GM23338 (cell line): ENCODE data around the gene MAP2K5. TPM values are rescaled to one million over a fixed set of nuclear protein-coding genes. Genes with fewer than 3 reads are reported as not detected.

ENCODE experiments used
- ATAC-seq: fragments of 200-7000 bp; cut with Tn5 transposase; 3 replicates; pipeline ENCODE4 v1.9.1; 2020
- DNase-seq: peaks from one replicate; pipeline ENCODE4 v3.0.0-alpha.2; 2015; ENCODE audit warnings: low spot score
- H2AFZ ChIP-seq: fragments of 200-600 bp; sonication (generic); 2 replicates; pipeline ENCODE4 v1.8.0; 2016; ENCODE audit warnings: antibody characterized with exemption, mild to moderate bottlenecking, moderate library complexity
- H3F3A ChIP-seq: fragments of 200-600 bp; sonication (generic); replicated peaks from 2 replicates; pipeline ENCODE4 v1.8.0; 2017; ENCODE audit warnings: antibody characterized with exemption, mixed run types, low read depth
- H3K27ac ChIP-seq: fragments of 200-600 bp; sonication (generic); 2 replicates; pipeline ENCODE4 v1.6.1; 2016; ENCODE audit warnings: low read depth
- H3K27me3 ChIP-seq: fragments of 200-600 bp; sonication (generic); 2 replicates; pipeline ENCODE4 v1.8.0; 2016; ENCODE audit warnings: mild to moderate bottlenecking, mixed run types, moderate library complexity; ENCODE audit not compliant: insufficient read depth
- H3K36me3 ChIP-seq: fragments of 200-600 bp; sonication (generic); 2 replicates; pipeline ENCODE4 v1.8.0; 2016; ENCODE audit warnings: mild to moderate bottlenecking; ENCODE audit not compliant: insufficient read depth
- H3K4me1 ChIP-seq: fragments of 200-600 bp; sonication (generic); 2 replicates; pipeline ENCODE4 v1.8.0; 2016; ENCODE audit warnings: mild to moderate bottlenecking, moderate library complexity; ENCODE audit not compliant: insufficient read depth
- H3K4me2 ChIP-seq: fragments of 200-600 bp; sonication (generic); 2 replicates; pipeline ENCODE4 v1.7.1; 2017; ENCODE audit warnings: mixed run types
- H3K4me3 ChIP-seq: fragments of 200-600 bp; sonication (generic); 2 replicates; pipeline ENCODE4 v1.6.1; 2016; ENCODE audit warnings: mixed run types
- H3K79me2 ChIP-seq: fragments of 200-600 bp; sonication (generic); replicated peaks from 2 replicates; pipeline ENCODE4 v1.8.0; 2017; ENCODE audit warnings: mild to moderate bottlenecking; ENCODE audit not compliant: insufficient read depth
- H3K9me2 ChIP-seq: fragments of 200-600 bp; sonication (generic); 2 replicates; pipeline ENCODE4 v1.8.0; 2017; ENCODE audit not compliant: insufficient read depth
- H4K20me1 ChIP-seq: fragments of 200-600 bp; sonication (generic); replicated peaks from 2 replicates; pipeline ENCODE4 v1.8.0; 2017; ENCODE audit warnings: mild to moderate bottlenecking; ENCODE audit not compliant: insufficient read depth
- H3K27ac Mint-ChIP-seq: 2 replicates; pipeline ENCODE4 v1.8.0; 2020; ENCODE audit warnings: inconsistent platforms, mild to moderate bottlenecking, moderate library complexity, mixed read lengths
- H3K27me3 Mint-ChIP-seq: 3 replicates; pipeline ENCODE4 v1.8.0; 2022; ENCODE audit warnings: low read depth, mild to moderate bottlenecking, moderate library complexity, mixed read lengths, inconsistent platforms; ENCODE audit not compliant: insufficient read depth, poor library complexity
- H3K36me3 Mint-ChIP-seq: 3 replicates; pipeline ENCODE4 v1.8.0; 2021; ENCODE audit warnings: low read depth, mild to moderate bottlenecking, inconsistent platforms, moderate library complexity, mixed read lengths
- H3K4me1 Mint-ChIP-seq: 3 replicates; pipeline ENCODE4 v1.8.0; 2020; ENCODE audit warnings: mild to moderate bottlenecking, inconsistent platforms, mixed read lengths
- H3K4me3 Mint-ChIP-seq: 3 replicates; pipeline ENCODE4 v1.8.0; 2021; ENCODE audit warnings: moderate library complexity, mild to moderate bottlenecking, inconsistent platforms, mixed read lengths
- H3K9me3 Mint-ChIP-seq: 3 replicates; pipeline ENCODE4 v1.8.0; 2020; ENCODE audit warnings: moderate library complexity, mild to moderate bottlenecking, inconsistent platforms, mixed read lengths
- CREB1 ChIP-seq: fragments of 250-450 bp; sonication (Bioruptor Pico); IDR thresholded peaks from 2 replicates; pipeline ENCODE4 v1.5.0; 2020; ENCODE audit warnings: low read depth, mild to moderate bottlenecking, moderate library complexity
- EZH2 ChIP-seq: fragments of 200-600 bp; sonication (generic); IDR thresholded peaks from one replicate; pipeline ENCODE4 v1.8.0; 2017; ENCODE audit warnings: antibody characterized with exemption, mild to moderate bottlenecking, low read depth; ENCODE audit not compliant: unreplicated experiment
- EZH2phosphoT487 ChIP-seq: fragments of 200-600 bp; sonication (generic); IDR thresholded peaks from one replicate; pipeline ENCODE4 v1.8.1; 2018; ENCODE audit warnings: antibody characterized with exemption; ENCODE audit not compliant: unreplicated experiment
- JUNB ChIP-seq: IDR thresholded peaks from one replicate; pipeline ENCODE4 v1.6.1; 2016; ENCODE audit warnings: antibody characterized with exemption; ENCODE audit not compliant: unreplicated experiment
- NANOG ChIP-seq: IDR thresholded peaks from 2 replicates; pipeline ENCODE4 v1.6.1; 2016; ENCODE audit warnings: antibody characterized with exemption, borderline replicate concordance
- POLR2AphosphoS5 ChIP-seq: IDR thresholded peaks from 2 replicates; pipeline ENCODE4 v1.6.1; 2016; ENCODE audit warnings: antibody characterized with exemption, low read depth
- STAT1 ChIP-seq: IDR thresholded peaks from one replicate; pipeline ENCODE4 v1.6.1; 2016; ENCODE audit warnings: antibody characterized with exemption; ENCODE audit not compliant: unreplicated experiment
- ZNF114 ChIP-seq: fragments of 250-450 bp; sonication (Bioruptor Pico); IDR thresholded peaks from 2 replicates; pipeline ENCODE4 v1.5.0; 2020; ENCODE audit warnings: mild to moderate bottlenecking, moderate library complexity
- ZNF331 ChIP-seq: fragments of 250-450 bp; sonication (Bioruptor Pico); IDR thresholded peaks from 2 replicates; pipeline ENCODE4 v1.5.0; 2020; ENCODE audit warnings: low read depth, mild to moderate bottlenecking, moderate library complexity
- polyA plus RNA-seq: library from polyadenylated mRNA; unstranded; fragments of >200 nt; fragmentation: Nextera tagmentation; extraction: Ambion mirVana; gene quantifications from 2 replicates; pipeline ENCODE4 v1.2.1, GENCODE V29; 2016
- total RNA-seq: library from RNA; depleted of rRNA; stranded (reverse); fragments of >200 nt; shearing (Covaris generic); gene quantifications from 2 replicates; pipeline ENCODE4 v1.2.3, GENCODE V29; 2014
- TF ChIP-seq, protein P1 (sequence below): IDR thresholded peaks from 2 replicates; pipeline ENCODE4 v1.6.1; 2016; ENCODE audit warnings: antibody characterized with exemption
- TF ChIP-seq, protein P2 (sequence below): fragments of 250-450 bp; sonication (Bioruptor Pico); IDR thresholded peaks from 2 replicates; pipeline ENCODE4 v1.5.0; 2020; ENCODE audit warnings: mild to moderate bottlenecking, moderate library complexity
- TF ChIP-seq, protein P3 (sequence below): IDR thresholded peaks from one replicate; pipeline ENCODE4 v1.6.1; 2018; ENCODE audit warnings: antibody characterized with exemption; ENCODE audit not compliant: unreplicated experiment
- TF ChIP-seq, protein P4 (sequence below), 2 experiments: fragments of 200-600 bp in 1 of 2; sonication (generic) in 1 of 2; conservative IDR thresholded peaks; 2 replicates each; pipeline versions ENCODE4 v1.5.1 to v1.6.1; 2016 to 2017; ENCODE audit warnings: antibody characterized with exemption in 2 of 2, low read depth in 2 of 2, mild to moderate bottlenecking in 2 of 2, moderate library complexity in 1 of 2

The MAP2K5 gene
- total and polyA plus RNA-seq, 2 experiments from 2014 or later, result 6.5 to 13.6 TPM

DNA sequence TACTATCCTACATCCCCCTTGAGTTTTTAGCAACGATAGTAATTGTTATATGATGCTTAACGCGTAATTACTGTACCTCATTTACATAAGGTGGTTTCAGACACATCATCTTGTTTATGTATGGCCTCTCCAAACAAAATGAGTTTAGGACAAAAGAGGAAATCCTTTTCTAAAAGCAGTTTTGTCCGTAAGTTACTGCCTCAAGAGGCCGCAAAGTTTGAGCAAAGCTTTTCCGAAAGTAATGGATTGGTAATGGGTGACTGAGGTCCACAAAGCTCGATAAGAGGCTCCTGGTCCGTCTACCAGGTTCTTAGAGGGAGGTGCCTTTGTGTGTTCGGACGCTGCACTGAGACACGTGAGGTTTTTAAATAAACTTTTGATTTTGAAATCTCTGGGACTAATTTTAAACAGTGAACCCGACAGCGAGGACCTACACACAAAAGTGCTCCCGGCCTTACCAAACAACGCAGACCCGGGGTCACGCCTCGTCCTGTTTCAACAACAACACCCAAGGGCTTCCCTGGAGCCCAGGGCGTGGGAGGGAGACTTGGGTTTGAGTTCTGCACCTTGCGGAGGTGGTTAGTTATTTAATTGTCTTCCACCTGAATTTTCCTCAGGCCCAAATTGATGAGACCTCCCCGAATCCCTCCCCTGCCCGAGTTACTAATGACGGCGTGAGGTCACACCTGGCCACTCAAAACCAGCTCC, 22.0 kb upstream of the MAP2K5 start:
- peak overlapping the region; percentile 99 for H2AFZ ChIP-seq
- H3K4me3 Mint-ChIP-seq, result peak overlapping the region; percentile 78
- no peak overlapping the region for H3K27ac ChIP-seq
- H3K27me3 ChIP-seq, result peaks cover 30% of the 10 kb centered on the region
- H3K9me3 Mint-ChIP-seq, result no peaks in the 10 kb centered on the region
- H3K27me3 Mint-ChIP-seq, result peaks cover 9% of the 10 kb centered on the region
- ATAC-seq (no peak), DNase-seq (peak; percentile 27)
- no peaks in the 10 kb centered on the region for H3K9me2 ChIP-seq
- peaks cover 6% of the 10 kb centered on the region for H4K20me1 ChIP-seq
- H3K4me1 Mint-ChIP-seq, result peaks cover 20% of the 10 kb centered on the region; the same call in 2 of the 3 replicates
- TF ChIP-seq POLR2AphosphoS5, result no peak
- TF ChIP-seq STAT1, result no peak
- TF ChIP-seq ZNF114 (CRISPR knock-in tag), result no peak
- TF ChIP-seq, protein P1, sequence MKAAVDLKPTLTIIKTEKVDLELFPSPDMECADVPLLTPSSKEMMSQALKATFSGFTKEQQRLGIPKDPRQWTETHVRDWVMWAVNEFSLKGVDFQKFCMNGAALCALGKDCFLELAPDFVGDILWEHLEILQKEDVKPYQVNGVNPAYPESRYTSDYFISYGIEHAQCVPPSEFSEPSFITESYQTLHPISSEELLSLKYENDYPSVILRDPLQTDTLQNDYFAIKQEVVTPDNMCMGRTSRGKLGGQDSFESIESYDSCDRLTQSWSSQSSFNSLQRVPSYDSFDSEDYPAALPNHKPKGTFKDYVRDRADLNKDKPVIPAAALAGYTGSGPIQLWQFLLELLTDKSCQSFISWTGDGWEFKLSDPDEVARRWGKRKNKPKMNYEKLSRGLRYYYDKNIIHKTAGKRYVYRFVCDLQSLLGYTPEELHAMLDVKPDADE, result no peak
- TF ChIP-seq, protein P2, sequence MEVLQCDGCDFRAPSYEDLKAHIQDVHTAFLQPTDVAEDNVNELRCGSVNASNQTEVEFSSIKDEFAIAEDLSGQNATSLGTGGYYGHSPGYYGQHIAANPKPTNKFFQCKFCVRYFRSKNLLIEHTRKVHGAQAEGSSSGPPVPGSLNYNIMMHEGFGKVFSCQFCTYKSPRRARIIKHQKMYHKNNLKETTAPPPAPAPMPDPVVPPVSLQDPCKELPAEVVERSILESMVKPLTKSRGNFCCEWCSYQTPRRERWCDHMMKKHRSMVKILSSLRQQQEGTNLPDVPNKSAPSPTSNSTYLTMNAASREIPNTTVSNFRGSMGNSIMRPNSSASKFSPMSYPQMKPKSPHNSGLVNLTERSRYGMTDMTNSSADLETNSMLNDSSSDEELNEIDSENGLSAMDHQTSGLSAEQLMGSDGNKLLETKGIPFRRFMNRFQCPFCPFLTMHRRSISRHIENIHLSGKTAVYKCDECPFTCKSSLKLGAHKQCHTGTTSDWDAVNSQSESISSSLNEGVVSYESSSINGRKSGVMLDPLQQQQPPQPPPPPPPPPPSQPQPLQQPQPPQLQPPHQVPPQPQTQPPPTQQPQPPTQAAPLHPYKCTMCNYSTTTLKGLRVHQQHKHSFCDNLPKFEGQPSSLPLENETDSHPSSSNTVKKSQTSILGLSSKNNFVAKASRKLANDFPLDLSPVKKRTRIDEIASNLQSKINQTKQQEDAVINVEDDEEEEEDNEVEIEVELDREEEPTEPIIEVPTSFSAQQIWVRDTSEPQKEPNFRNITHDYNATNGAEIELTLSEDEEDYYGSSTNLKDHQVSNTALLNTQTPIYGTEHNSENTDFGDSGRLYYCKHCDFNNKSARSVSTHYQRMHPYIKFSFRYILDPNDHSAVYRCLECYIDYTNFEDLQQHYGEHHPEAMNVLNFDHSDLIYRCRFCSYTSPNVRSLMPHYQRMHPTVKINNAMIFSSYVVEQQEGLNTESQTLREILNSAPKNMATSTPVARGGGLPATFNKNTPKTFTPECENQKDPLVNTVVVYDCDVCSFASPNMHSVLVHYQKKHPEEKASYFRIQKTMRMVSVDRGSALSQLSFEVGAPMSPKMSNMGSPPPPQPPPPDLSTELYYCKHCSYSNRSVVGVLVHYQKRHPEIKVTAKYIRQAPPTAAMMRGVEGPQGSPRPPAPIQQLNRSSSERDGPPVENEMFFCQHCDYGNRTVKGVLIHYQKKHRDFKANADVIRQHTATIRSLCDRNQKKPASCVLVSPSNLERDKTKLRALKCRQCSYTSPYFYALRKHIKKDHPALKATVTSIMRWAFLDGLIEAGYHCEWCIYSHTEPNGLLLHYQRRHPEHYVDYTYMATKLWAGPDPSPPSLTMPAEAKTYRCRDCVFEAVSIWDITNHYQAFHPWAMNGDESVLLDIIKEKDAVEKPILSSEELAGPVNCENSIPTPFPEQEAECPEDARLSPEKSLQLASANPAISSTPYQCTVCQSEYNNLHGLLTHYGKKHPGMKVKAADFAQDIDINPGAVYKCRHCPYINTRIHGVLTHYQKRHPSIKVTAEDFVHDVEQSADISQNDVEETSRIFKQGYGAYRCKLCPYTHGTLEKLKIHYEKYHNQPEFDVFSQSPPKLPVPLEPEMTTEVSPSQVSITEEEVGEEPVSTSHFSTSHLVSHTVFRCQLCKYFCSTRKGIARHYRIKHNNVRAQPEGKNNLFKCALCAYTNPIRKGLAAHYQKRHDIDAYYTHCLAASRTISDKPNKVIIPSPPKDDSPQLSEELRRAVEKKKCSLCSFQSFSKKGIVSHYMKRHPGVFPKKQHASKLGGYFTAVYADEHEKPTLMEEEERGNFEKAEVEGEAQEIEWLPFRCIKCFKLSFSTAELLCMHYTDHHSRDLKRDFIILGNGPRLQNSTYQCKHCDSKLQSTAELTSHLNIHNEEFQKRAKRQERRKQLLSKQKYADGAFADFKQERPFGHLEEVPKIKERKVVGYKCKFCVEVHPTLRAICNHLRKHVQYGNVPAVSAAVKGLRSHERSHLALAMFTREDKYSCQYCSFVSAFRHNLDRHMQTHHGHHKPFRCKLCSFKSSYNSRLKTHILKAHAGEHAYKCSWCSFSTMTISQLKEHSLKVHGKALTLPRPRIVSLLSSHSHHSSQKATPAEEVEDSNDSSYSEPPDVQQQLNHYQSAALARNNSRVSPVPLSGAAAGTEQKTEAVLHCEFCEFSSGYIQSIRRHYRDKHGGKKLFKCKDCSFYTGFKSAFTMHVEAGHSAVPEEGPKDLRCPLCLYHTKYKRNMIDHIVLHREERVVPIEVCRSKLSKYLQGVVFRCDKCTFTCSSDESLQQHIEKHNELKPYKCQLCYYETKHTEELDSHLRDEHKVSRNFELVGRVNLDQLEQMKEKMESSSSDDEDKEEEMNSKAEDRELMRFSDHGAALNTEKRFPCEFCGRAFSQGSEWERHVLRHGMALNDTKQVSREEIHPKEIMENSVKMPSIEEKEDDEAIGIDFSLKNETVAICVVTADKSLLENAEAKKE (CRISPR knock-in tag), result no peak
- TF ChIP-seq, protein P3, sequence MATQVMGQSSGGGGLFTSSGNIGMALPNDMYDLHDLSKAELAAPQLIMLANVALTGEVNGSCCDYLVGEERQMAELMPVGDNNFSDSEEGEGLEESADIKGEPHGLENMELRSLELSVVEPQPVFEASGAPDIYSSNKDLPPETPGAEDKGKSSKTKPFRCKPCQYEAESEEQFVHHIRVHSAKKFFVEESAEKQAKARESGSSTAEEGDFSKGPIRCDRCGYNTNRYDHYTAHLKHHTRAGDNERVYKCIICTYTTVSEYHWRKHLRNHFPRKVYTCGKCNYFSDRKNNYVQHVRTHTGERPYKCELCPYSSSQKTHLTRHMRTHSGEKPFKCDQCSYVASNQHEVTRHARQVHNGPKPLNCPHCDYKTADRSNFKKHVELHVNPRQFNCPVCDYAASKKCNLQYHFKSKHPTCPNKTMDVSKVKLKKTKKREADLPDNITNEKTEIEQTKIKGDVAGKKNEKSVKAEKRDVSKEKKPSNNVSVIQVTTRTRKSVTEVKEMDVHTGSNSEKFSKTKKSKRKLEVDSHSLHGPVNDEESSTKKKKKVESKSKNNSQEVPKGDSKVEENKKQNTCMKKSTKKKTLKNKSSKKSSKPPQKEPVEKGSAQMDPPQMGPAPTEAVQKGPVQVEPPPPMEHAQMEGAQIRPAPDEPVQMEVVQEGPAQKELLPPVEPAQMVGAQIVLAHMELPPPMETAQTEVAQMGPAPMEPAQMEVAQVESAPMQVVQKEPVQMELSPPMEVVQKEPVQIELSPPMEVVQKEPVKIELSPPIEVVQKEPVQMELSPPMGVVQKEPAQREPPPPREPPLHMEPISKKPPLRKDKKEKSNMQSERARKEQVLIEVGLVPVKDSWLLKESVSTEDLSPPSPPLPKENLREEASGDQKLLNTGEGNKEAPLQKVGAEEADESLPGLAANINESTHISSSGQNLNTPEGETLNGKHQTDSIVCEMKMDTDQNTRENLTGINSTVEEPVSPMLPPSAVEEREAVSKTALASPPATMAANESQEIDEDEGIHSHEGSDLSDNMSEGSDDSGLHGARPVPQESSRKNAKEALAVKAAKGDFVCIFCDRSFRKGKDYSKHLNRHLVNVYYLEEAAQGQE, result no peak
- TF ChIP-seq JUNB, result no peak
- no peak for TF ChIP-seq EZH2phosphoT487
- TF ChIP-seq, protein P4, sequence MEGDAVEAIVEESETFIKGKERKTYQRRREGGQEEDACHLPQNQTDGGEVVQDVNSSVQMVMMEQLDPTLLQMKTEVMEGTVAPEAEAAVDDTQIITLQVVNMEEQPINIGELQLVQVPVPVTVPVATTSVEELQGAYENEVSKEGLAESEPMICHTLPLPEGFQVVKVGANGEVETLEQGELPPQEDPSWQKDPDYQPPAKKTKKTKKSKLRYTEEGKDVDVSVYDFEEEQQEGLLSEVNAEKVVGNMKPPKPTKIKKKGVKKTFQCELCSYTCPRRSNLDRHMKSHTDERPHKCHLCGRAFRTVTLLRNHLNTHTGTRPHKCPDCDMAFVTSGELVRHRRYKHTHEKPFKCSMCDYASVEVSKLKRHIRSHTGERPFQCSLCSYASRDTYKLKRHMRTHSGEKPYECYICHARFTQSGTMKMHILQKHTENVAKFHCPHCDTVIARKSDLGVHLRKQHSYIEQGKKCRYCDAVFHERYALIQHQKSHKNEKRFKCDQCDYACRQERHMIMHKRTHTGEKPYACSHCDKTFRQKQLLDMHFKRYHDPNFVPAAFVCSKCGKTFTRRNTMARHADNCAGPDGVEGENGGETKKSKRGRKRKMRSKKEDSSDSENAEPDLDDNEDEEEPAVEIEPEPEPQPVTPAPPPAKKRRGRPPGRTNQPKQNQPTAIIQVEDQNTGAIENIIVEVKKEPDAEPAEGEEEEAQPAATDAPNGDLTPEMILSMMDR (conservative IDR thresholded peaks at IDR 0.05; ENCODE audit: low read depth in 2 of 2), result no peak
- TF ChIP-seq NANOG, result no peak
- TF ChIP-seq ZNF331, result no peak
- no peak for TF ChIP-seq CREB1 (CRISPR knock-in tag)
- TF ChIP-seq EZH2, result no peak
- no peaks in the 10 kb centered on the region for H3K36me3 Mint-ChIP-seq
- H3K79me2 ChIP-seq, result peaks cover 8% of the 10 kb centered on the region
- H3K36me3 ChIP-seq, result no peaks in the 10 kb centered on the region
- peaks cover 14% of the 10 kb centered on the region; the same call in 1 of the 2 replicates for H3F3A ChIP-seq
- H3K4me2 ChIP-seq, result peak overlapping the region; percentile 91
- H3K4me3 ChIP-seq, result peak overlapping the region; percentile 76
- no peak overlapping the region for H3K27ac Mint-ChIP-seq
- H3K4me1 ChIP-seq, result peaks cover 22% of the 10 kb centered on the region
